Measurements from ENCODE around the gene TMEM203. TPM values are rescaled to one million over a fixed set of nuclear protein-coding genes. Genes with fewer than 3 reads are reported as not detected.
A peak's percentile ranks its signal among the peaks of the same experiment; 100 is the strongest.

The TMEM203 gene
- polyA plus RNA-seq, 1 of the 3 experiments (the other 2 are of a cell fraction) = 55.6 TPM

- DNase-seq = peak; percentile 50
- no peak overlapping the region for H2AFZ ChIP-seq (ENCODE audit: low read depth)
- no peak overlapping the region for H3K27ac ChIP-seq (ENCODE audit: low read depth in 2 of 2, low read length in 1 of 2)
- WGBS (ENCODE audit: low lambda C conversion rate) = 17% methylated on average over 10 of the region's 22 CpGs
- ChIA-PET CTCF (interaction anchor here (0.6 to 0.8 kb wide), 2 partner anchors 102 to 135 kb away, joined by 3 read pairs; partner anchors contain the start of gene NRARP), POLR2A (no interaction called here)
- no peaks in the 10 kb centered on the region for H3K36me3 ChIP-seq (replicated peaks in 1 of 2; ENCODE audit: control insufficient read depth in 1 of 2, insufficient read depth in 2 of 2, low read length in 1 of 2)
- no peaks in the 10 kb centered on the region for H3F3A ChIP-seq (replicated peaks; ENCODE audit: insufficient read depth)
- no peaks in the 10 kb centered on the region for H3K9me2 ChIP-seq
- no peak overlapping the region for H3K9ac ChIP-seq
- no peak for TF ChIP-seq FOXM1 (IDR thresholded peaks at IDR 0.05; ENCODE audit: low read depth)
- TF ChIP-seq CHD2 (IDR thresholded peaks at IDR 0.05; ENCODE audit: low read length, partially characterized antibody) = no peak
- TF ChIP-seq, protein P1, sequence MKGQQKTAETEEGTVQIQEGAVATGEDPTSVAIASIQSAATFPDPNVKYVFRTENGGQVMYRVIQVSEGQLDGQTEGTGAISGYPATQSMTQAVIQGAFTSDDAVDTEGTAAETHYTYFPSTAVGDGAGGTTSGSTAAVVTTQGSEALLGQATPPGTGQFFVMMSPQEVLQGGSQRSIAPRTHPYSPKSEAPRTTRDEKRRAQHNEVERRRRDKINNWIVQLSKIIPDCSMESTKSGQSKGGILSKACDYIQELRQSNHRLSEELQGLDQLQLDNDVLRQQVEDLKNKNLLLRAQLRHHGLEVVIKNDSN (IDR thresholded peaks at IDR 0.05; ENCODE audit: borderline replicate concordance, low read depth) = no peak
- TF ChIP-seq GATA2 (CRISPR knock-in tag; IDR thresholded peaks at IDR 0.05) = no peak
- TF ChIP-seq SIN3A (IDR thresholded peaks at IDR 0.05; ENCODE audit: borderline replicate concordance, low read depth, low read length) = no peak
- no peak for TF ChIP-seq TAF1 (IDR thresholded peaks at IDR 0.05; ENCODE audit: borderline replicate concordance, low read depth, low read length)
- no peak for TF ChIP-seq MXI1 (IDR thresholded peaks at IDR 0.05; ENCODE audit: low read depth, low read length)
- TF ChIP-seq MAX (IDR thresholded peaks at IDR 0.05; ENCODE audit: low read depth) = no peak
- TF ChIP-seq RCOR1 (IDR thresholded peaks at IDR 0.05; ENCODE audit: low read length) = no peak
- H3K4me2 ChIP-seq = no peak overlapping the region
- H3K4me3 ChIP-seq (ENCODE audit: low read depth in 2 of 2, low read length in 1 of 2) = no peak overlapping the region
- no peaks in the 10 kb centered on the region for H3K79me2 ChIP-seq (ENCODE audit: insufficient read depth)
- H3K4me1 ChIP-seq (ENCODE audit: control insufficient read depth in 1 of 2, insufficient read depth in 2 of 2, low read depth in 1 of 2, low read length in 1 of 2) = peaks cover 0 to 4% of the 10 kb centered on the region in 2 experiments; a peak in 1 of 4 replicates
- H4K20me1 ChIP-seq (ENCODE audit: insufficient read depth) = no peaks in the 10 kb centered on the region
- peaks cover 40% of the 10 kb centered on the region for H3K27me3 ChIP-seq (ENCODE audit: insufficient read depth)
- H3K9me3 ChIP-seq = no peaks in the 10 kb centered on the region
These were observed 38.8 kb downstream of the TMEM203 start for GRCh38 chr9:137166380-137167229.

GRCh38 chr9:137165250-137165836 is 40.1 kb downstream of the TMEM203 start:
- H3K36me3 ChIP-seq (replicated peaks in 1 of 2; ENCODE audit: control insufficient read depth in 1 of 2, insufficient read depth in 2 of 2, low read length in 1 of 2) = no peaks in the 10 kb centered on the region
- H4K20me1 ChIP-seq (ENCODE audit: insufficient read depth) = no peaks in the 10 kb centered on the region
- no peak overlapping the region for H3K27ac ChIP-seq (ENCODE audit: low read depth in 2 of 2, low read length in 1 of 2)
- H3K4me3 ChIP-seq (ENCODE audit: low read depth in 2 of 2, low read length in 1 of 2) = no peak overlapping the region
- H3K79me2 ChIP-seq (ENCODE audit: insufficient read depth) = no peaks in the 10 kb centered on the region
- WGBS (ENCODE audit: low lambda C conversion rate) = 83% methylated on average over 29 of the region's 32 CpGs
- H3K9ac ChIP-seq = no peak overlapping the region
- H3K4me1 ChIP-seq (ENCODE audit: control insufficient read depth in 1 of 2, insufficient read depth in 2 of 2, low read depth in 1 of 2, low read length in 1 of 2) = peaks cover 0 to 4% of the 10 kb centered on the region in 2 experiments; a peak in 1 of 4 replicates
- H2AFZ ChIP-seq (ENCODE audit: low read depth) = no peak overlapping the region
- TF ChIP-seq ELF1 (IDR thresholded peaks at IDR 0.05) (no peak), FOXM1 (IDR thresholded peaks at IDR 0.05; ENCODE audit: low read depth) (no peak), POLR2AphosphoS5 (IDR thresholded peaks at IDR 0.05; ENCODE audit: low read depth, low read length) (no peak), FOSL2 (IDR thresholded peaks at IDR 0.05; ENCODE audit: borderline replicate concordance, low read depth) (no peak)
- H3F3A ChIP-seq (replicated peaks; ENCODE audit: insufficient read depth) = no peaks in the 10 kb centered on the region
- ChIA-PET POLR2A (no interaction called here), CTCF (no interaction called here)
- no peak for DNase-seq
- no peaks in the 10 kb centered on the region for H3K9me3 ChIP-seq
- H3K27me3 ChIP-seq (ENCODE audit: insufficient read depth) = peaks cover 37% of the 10 kb centered on the region
- H3K4me2 ChIP-seq = no peak overlapping the region
- H3K9me2 ChIP-seq = no peaks in the 10 kb centered on the region
